Chondrocyte (in vitro differentiated cells): Measurements from ENCODE around the gene CLTB. TPM values are rescaled to one million over a fixed set of nuclear protein-coding genes. Genes with fewer than 3 reads are reported as not detected.

Experiments used
- DNase-seq: peaks from one replicate; pipeline ENCODE4 v3.0.0; 2021; ENCODE audit warnings: mixed read lengths, low spot score
- H3K27ac Mint-ChIP-seq: one replicate; pipeline ENCODE4 v1.8.0; 2021; ENCODE audit warnings: mild to moderate bottlenecking, moderate library complexity, mixed read lengths; ENCODE audit not compliant: unreplicated experiment
- H3K27me3 Mint-ChIP-seq: 2 replicates; pipeline ENCODE4 v1.8.0; 2021; ENCODE audit warnings: low read depth, mixed read lengths
- H3K36me3 Mint-ChIP-seq: 2 replicates; pipeline ENCODE4 v1.8.0; 2021; ENCODE audit warnings: low read depth, mixed read lengths
- H3K4me1 Mint-ChIP-seq: 2 replicates; pipeline ENCODE4 v1.8.0; 2021; ENCODE audit warnings: low read depth, mild to moderate bottlenecking, mixed read lengths
- H3K4me3 Mint-ChIP-seq: one replicate; pipeline ENCODE4 v1.8.0; 2021; ENCODE audit warnings: mild to moderate bottlenecking, moderate library complexity, mixed read lengths; ENCODE audit not compliant: unreplicated experiment
- H3K9me3 Mint-ChIP-seq: 2 replicates; pipeline ENCODE4 v1.8.0; 2021; ENCODE audit warnings: low read depth, mixed read lengths
- total RNA-seq: library from RNA; stranded (reverse); gene quantifications from 3 replicates; pipeline ENCODE4 v1.2.1, GENCODE V29; 2021
- TF ChIP-seq, protein P1 (sequence below): fragments of 200-600 bp; sonication (generic); IDR thresholded peaks from 2 replicates; pipeline ENCODE4 v1.5.0; 2021; ENCODE audit warnings: antibody characterized with exemption, mild to moderate bottlenecking, moderate library complexity

Gene CLTB
- total RNA-seq, 1 donor from 2014 or later = 65.3 TPM

DNA sequence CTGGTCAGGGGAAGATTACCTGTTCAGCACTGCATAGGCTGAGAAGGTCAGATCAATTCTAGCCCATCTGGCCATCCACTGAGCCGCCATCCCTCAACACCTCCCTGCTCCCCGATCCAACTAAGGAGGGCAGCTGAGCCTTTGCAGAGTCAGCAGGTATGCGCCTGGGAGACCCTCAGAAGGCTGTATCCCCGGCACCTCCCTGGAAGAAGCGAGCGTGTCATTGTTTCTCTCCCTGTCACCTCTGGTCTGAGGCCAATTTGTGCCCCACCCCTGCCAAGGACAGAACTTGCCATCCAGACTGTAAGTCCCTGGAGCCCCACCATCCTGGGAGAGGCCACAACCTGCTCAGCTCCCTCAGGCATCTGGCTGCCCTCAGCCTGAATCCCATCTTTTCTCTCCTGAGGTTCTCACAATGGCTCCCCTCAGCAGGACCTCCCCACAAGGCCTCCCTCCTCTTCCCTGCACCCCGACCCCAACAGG, 2.6 kb downstream of the CLTB start:
- Mint-ChIP-seq H3K27me3 (no peaks in the 10 kb centered on the region), H3K9me3 (no peaks in the 10 kb centered on the region), H3K36me3 (peaks cover 5% of the 10 kb centered on the region), H3K4me3 (no peak overlapping the region), H3K4me1 (peaks cover 54% of the 10 kb centered on the region), H3K27ac (no peak overlapping the region)
- TF ChIP-seq, protein P1, sequence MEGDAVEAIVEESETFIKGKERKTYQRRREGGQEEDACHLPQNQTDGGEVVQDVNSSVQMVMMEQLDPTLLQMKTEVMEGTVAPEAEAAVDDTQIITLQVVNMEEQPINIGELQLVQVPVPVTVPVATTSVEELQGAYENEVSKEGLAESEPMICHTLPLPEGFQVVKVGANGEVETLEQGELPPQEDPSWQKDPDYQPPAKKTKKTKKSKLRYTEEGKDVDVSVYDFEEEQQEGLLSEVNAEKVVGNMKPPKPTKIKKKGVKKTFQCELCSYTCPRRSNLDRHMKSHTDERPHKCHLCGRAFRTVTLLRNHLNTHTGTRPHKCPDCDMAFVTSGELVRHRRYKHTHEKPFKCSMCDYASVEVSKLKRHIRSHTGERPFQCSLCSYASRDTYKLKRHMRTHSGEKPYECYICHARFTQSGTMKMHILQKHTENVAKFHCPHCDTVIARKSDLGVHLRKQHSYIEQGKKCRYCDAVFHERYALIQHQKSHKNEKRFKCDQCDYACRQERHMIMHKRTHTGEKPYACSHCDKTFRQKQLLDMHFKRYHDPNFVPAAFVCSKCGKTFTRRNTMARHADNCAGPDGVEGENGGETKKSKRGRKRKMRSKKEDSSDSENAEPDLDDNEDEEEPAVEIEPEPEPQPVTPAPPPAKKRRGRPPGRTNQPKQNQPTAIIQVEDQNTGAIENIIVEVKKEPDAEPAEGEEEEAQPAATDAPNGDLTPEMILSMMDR = no peak
- DNase-seq = no peak

DNA sequence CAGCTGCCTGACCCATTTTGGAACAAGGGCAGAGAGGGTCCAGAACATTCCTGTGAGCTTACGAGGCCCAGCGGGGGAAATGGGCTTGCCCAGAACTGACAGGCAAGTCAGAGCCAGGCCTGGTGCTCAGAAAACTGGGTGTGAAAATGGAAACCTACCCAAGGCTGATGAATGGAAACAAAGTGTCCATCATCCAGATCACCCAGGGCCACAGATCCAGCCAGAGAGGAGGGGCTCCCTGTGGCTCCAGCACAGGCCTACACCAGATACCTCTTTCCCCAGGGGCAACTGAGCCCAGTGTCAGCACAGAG, 3.1 kb downstream of the CLTB start:
- Mint-ChIP-seq H3K9me3 (no peaks in the 10 kb centered on the region), H3K36me3 (peaks cover 5% of the 10 kb centered on the region), H3K27ac (peak overlapping the region; percentile 59), H3K4me1 (peaks cover 54% of the 10 kb centered on the region), H3K27me3 (no peaks in the 10 kb centered on the region), H3K4me3 (no peak overlapping the region)
- no peak for DNase-seq
- TF ChIP-seq, protein P1 = no peak

DNA sequence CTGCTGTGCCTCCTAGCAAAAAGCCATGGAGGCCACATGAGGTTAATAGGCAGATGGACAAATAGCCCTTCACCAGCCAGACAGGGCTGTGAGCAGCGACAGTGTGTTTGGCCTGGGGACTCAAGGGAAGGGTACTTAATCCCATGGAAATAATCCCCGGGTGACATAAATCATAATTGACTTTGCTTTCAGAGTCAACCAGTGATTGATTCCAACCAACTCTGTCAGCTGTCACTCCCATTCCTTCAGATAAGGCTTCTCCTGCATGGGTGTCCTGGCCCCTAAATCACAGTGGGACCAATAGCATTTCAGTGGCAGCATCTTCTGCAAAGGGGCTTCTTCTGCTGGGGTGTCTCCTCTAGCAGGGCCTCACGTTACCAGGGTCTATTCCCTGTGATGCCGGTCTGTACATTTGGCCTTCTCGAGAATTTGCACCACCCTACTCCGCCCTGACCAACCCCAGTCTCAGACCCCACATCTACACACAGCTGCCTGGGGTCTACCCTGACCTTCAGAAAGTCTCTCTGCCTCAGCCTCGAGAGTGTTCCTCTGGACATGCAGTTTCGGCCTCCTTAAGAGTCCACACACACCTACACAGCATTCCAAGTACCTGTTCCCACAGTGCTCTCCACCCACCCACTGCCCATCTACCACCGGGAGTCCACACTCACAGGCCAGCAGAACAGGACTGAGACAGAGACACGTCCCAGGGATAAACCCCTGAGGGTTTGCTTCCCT, 3.7 kb downstream of the CLTB start:
- H3K36me3 Mint-ChIP-seq = peaks cover 8% of the 10 kb centered on the region
- H3K4me3 Mint-ChIP-seq = no peak overlapping the region
- peak overlapping the region; percentile 59 for H3K27ac Mint-ChIP-seq
- H3K4me1 Mint-ChIP-seq = peaks cover 54% of the 10 kb centered on the region
- no peaks in the 10 kb centered on the region for H3K27me3 Mint-ChIP-seq
- H3K9me3 Mint-ChIP-seq = no peaks in the 10 kb centered on the region
- DNase-seq = no peak
- TF ChIP-seq, protein P1 = no peak

DNA sequence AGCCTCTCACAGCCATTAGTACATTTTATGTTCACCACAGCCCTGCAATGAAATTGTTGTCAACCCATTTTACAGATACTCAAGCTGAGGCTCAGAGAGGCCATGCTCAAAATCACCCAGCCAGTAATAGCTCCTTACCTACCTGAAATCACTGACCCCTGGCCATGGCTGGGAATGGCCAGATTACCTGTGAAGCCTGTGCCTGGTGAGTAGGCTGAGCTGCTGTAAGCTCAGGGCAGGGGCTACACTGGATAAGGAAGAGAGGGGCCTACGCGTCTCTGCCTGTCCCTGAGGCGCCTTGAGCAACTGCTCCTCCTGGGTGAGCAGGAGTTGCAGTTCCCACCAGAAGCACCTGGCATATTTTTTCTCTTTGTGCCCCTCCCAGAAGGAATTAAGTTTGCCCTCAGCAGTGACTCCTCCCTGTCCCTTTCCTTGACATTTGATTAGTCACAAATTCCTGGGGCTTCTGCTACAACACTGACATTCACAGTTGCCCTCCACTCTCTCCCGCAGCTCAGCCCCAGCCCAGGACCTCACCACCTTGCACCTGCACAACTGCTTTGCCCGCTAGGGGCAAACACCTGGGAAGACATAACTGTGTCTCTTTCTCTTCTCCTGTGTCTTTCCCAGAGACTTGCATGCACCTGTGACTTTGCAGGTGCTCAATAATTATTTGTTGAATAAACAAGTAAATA, 5.7 kb downstream of the CLTB start:
- Mint-ChIP-seq H3K27me3 (no peaks in the 10 kb centered on the region), H3K27ac (no peak overlapping the region), H3K4me3 (no peak overlapping the region), H3K4me1 (peaks cover 45% of the 10 kb centered on the region), H3K9me3 (no peaks in the 10 kb centered on the region), H3K36me3 (peaks cover 18% of the 10 kb centered on the region)
- DNase-seq = no peak
- TF ChIP-seq, protein P1 = no peak

DNA sequence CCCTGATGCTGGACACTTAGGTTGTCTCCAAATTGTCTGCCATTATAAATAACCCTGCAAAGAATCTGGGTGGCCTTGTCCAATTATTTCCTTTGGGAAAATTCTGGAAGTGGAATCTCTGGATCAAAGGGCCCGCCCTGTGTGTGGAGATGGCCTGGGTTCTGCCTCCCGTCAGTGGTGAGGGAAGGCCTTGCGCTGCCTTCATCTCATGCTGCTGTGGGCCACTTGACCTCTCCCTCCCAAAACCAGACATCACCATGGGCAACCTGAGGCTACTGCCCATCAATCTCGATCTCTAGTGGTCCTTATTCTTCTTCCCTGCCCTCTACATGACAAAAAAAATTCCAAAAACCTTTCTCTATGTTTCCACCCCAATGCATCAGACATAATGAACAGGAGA, 6.6 kb downstream of the CLTB start:
- peaks cover 20% of the 10 kb centered on the region for H3K36me3 Mint-ChIP-seq
- H3K9me3 Mint-ChIP-seq = no peaks in the 10 kb centered on the region
- no peak overlapping the region for H3K4me3 Mint-ChIP-seq
- peaks cover 36% of the 10 kb centered on the region for H3K4me1 Mint-ChIP-seq
- H3K27me3 Mint-ChIP-seq = no peaks in the 10 kb centered on the region
- no peak overlapping the region for H3K27ac Mint-ChIP-seq
- no peak for DNase-seq
- TF ChIP-seq, protein P1 = no peak
